Endometrial microvascular endothelial cells (primary cell): ENCODE data around the gene CPED1. TPM values are rescaled to one million over a fixed set of nuclear protein-coding genes. Genes with fewer than 3 reads are reported as not detected.
"Not testable (repeated sequence)": the region's sequence is repeated elsewhere in the genome, so short reads cannot be mapped to it uniquely, and the experiment has no call there.

Source experiments
- in situ Hi-C: cut with HindIII; loops from 2 replicates; pipeline ENCODE4 v1.10.0; 2017; ENCODE audit warnings: low sequenced_read_pairs, low pct_unique_long_range_greater_than_20kb; ENCODE audit errors: inconsistent ontology term
- total RNA-seq: library from RNA; depleted of rRNA; stranded (reverse); fragments of >200 nt; gene quantifications from one replicate; pipeline ENCODE4 v1.2.3, GENCODE V29; 2015; ENCODE audit errors: inconsistent ontology term

Gene CPED1
- total RNA-seq, 1 donor from 2014 or later = 4.9 TPM

DNA sequence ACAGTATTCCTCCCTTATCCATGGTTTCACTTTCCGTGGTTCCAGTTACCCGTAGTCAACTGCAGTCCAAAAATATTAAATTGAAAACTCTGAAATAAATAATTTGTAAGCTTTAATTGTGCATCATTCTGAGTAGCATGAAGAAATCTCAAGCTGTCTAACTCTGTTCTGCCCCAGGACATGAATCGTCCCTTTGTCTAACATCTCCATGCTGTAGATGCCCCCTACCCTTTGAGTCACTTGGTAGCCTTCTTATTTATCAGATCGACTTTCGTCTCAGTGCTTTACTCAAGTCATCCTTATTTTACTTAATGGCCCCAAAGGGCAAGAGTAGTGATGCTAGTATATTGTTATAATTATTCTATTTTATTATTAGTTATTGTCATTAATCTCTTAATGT is 41.8 kb downstream of the CPED1 start:
- in situ Hi-C loops = no loop called here

DNA sequence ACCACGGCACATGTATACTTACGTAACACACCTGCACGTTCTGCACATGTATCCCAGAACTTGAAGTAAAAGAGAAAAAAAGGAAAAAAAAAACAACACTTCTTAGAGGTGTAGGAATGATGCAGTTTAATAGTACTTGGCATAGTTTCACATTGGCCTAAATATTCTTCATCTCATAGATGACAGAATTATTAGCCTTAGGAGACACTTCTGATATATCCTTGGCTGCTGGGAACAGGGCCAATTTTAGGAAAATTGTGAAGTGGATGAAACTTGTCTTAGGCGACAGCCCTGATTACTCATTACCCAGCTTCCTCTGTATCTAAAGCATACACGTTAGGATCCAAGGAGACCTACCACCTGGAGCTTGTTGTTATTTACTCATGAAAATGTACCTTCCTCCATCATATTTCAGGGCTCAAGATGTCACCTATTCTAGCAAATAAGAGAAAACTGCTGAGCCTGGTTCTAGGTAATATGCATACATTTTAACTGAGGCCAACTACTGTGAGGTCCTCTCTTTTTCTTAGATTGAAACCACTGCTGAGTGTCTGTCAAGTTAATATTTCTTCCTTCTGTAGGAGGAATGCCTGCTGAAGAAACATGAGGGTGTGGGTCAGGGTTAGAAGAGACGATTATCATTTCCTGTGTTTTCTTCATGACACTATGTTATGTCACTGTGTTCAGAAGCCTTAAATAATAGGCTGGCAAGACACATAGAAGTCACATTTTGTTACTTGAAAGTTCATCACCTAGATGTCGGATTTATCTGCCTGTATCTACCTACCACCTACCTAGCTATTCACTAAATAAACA is 44.3 kb downstream of the CPED1 start:
- in situ Hi-C loops = no loop called here

DNA sequence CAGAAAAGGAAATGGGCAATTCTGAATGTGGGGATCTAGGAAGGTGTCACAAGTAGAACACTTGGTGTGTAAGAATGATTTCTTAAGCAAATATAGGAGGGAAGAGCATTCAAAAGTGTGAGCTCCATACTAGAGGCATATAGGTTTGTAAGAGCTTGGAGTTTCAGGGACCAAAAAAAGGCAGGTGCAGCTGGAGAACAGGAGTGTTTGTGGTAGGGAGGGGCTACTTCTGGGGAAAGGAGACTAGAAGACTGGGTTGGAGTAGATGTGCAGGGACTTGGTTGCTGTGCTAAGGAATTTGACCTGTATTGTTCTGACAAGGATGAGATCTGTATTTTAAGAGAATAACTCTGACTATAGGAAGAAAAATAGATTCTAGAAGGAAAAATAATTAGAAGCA is 46.4 kb downstream of the CPED1 start:
- in situ Hi-C loops = no loop called here

DNA sequence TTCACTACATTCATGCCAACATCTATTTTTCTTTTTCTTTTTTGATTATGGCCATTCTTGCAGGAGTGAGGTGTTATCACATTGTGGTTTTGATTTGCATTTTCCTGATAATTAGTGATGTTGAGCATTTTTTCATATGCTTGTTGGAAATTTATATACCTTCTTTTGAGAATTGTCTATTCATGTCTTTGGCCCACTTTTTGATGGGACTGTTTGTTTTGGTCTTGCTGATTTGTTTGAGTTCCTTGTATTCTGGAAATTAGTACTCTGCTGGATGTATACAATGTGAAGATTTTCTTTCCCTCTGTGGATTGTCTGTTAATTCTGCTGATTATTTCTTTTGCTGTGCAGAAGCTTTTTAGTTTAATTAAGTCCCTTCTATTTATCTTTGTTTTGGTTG is 48.3 kb downstream of the CPED1 start:
- in situ Hi-C loops = not testable (repeated sequence)

DNA sequence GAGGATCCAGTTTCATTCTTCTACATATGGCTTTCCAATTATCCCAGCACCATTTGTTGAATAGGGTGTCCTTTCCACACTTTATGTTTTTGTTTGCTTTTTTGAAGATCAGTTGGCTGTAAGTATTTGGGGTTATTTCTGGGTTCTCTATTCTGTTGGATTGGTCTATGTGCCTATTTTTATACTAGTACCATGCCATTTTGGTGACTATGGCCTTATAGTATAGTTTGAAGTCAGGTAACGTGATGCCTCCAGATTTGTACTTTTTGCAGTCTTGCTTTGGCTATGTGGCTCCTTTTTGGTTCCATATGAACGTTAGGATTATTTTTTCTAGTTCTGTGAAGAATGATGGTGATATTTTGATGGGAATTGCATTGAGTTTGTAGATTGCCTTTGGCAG is 48.8 kb downstream of the CPED1 start:
- in situ Hi-C loops = not testable (repeated sequence)

DNA sequence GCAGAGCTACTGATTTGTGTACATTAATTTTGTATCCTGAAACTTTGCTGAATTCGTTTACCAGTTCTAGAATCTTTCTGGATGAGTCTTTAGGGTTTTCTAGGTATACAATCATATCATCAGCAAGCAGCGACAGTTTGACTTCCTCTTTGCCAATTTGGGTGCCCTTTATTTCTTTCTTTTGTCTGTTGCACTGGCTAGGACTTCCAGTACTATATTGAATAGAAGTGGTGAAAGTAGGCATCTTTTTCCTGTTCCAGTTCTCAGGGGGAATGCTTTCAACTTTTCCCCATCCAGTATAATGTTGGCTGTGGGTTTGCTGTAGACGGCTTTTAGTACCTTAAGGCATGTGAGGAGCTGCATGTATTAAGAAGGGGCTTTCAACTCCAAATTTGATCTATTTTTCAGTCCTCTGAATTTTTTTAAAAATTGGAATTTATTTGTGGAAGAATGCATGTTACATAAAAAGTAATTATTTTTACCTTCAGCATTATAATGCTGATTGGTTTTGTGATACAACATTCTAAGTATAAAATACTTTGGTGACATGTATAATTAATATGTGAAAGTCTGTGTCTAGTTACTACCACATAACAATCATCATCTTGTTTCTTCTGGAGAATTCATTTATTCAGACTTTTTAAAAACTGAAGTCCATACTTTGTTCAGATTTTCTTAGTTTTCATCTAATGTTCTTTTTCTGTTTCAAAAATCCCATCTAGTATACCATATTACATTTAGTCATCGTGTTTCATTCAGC is 49.6 kb downstream of the CPED1 start:
- in situ Hi-C loops = no loop called here

DNA sequence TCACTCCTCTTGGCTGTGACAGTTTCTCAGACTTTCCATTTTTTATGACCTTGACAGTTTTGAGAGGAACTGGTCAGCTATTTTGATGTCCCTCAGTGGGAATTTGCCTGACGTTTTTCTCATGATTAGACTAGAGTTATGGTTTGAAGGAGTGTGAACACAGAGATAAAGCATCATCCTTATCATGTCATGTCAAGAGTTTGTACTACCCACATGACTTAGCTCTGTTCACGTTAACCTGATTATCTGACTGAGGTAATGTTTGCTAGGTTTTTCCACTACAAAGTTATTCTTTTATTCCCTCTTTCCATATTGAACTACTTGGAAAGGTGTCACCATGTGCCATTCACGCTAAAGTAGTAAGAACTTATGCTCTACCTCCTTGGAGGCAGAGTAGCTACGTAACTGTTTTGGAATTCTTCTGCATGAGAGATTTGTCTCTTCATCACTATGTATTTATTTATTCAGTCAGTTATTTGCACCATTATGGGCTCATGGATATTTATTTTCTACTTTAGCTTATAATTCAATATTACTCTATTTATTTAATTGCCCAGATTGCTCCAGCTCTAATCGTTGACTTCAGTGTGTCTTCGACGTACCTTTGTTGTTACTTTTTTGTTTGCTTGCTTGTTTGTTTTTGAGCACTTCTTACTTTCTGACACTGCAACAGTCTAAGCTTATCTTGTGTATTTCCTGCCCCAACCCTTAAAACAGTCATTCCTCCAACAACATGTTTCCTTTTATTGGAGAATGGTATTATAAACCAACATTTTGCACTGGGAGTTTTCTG is 50.4 kb downstream of the CPED1 start:
- in situ Hi-C loops = no loop called here

DNA sequence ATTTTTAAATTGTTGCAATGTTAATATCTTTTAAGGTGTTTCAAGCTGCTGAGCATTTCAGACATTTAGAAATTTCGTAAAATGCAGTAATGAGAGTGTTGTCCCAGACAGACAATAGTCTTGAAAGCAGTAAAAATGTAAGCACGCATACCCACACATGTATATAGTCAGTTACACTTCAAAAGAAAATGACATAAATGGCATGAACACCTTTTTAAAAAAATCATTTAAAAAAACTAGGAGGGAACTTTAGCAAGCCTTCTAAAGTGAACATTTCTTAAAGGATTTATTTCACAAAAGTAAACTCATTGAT is 51.0 kb downstream of the CPED1 start:
- in situ Hi-C loops = no loop called here

DNA sequence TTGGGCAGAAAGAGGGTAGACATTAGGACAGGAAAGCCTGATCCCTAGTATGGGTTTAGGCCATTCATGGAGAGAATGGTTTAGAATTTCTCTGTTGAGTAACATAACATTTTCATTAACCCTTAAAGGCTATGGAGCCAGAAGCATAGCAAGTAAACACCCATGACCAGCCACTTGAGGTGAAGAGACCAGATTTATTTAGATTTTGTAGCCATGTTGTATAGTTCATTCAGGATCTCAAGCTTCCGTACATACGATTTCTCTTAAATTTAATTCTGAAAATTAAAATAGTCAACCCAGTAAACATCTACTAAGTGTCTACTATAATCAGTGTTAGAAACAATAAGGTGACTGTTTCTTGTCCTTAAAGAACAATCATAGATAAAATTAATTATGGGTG is 51.5 kb downstream of the CPED1 start:
- in situ Hi-C loops = no loop called here

DNA sequence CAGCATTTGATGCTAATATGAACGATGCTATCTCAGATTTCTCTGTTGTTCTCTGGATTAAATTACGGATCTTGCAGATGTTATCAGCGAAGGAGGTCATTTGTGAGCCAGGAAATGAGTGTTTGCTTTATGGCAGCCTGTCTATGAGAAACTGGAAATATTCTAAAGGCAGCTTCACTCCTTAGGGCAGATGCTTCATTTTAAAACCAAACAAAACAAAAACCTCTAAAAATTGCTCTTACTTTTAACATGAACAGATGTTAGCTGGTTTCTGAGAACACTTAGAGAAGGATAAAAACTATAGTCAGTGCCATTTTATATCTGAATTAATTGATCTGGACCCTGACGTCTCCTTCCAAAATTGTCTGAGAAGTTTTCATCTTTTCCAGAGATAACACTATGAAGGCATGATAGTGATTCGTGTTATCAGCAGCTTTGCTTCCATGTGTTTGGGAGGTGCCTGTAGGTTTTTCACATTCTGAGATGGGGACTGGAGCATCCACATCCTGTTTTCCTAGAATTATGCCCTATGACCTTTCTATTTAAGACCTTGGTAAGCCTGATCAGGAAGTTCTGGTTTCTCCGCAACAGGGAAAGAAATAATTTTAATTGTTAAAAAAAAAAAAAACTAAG is 53.1 kb downstream of the CPED1 start:
- in situ Hi-C loops = no loop called here

DNA sequence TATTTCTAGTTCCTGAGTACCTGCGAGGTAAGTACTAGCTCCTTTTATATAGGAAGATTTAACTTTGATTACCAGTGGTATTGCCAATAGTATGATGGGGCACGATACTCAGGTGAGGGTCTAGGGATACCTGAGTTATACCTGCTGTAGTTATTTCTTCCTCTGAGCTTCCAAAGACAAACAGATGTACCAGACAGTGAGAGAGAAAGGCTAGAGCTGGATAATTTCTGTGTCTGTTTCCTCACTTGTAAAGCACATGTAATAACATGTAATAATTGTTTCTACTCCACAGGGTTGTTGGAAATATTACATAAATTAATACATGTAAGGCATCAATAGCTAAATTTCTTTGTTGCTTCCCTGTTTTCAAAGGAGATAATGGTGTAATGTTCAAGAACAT is 53.7 kb downstream of the CPED1 start:
- in situ Hi-C loops = no loop called here

DNA sequence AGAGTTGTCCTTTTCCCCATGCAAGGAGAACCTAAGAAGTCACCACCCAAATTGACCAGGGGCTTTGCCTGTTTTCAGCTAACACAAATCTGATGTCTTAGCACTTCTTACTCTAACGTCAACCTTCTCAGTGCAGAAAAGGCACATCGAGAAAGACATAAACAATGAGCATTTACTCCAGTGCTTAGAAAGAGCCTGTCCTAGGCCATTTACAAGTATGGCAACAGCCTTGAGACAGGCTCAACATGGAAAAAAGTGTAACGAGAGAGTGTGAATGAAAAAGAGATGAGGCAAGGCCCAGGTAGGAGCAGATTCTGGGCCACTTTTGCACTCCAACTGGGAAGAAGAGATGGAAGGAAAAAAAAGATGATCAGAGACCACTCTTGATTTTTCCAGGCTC is 54.4 kb downstream of the CPED1 start:
- in situ Hi-C loops = no loop called here

DNA sequence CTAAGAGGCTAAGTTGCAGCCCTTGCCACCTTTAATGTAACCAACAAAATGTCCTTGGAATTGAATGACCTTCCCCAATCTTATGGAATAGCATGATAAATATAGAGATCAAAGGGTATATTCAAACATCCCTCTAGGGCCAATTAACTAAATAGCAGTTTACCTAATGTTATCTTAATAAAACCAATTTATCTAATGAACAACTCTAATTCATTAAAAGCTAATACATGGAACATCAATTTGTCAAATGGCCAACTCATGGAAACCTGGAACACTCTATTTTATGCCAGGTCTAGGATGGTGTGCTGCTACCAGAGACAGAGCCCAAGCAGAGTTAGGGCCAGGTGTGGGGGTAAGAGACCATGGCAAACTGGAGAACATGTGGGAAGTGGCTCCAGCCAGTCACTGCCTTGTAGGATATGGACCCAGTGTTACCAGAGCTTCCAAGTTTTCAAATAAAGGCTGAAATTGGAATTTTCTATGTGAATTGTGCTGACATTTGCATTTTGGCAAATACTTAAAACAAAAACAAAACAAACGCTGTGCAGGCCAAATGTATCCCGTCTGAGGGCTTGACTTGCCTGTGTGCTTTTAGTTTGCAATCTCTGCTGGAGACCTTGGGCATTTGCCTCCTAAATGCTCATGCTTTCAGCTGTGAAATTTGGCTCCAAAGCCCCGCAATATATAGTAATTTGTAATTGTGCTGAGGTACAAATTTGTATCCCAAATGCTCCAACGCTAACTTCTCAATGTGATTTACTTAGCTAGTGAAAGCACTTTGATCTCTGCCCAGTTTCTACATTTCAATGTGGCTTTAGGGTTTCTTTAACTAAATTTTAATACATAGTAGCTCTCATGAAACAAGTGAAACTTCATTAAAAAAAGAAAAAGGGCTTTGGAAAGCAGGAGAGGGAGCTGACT is 55.1 kb downstream of the CPED1 start:
- in situ Hi-C loops = no loop called here

DNA sequence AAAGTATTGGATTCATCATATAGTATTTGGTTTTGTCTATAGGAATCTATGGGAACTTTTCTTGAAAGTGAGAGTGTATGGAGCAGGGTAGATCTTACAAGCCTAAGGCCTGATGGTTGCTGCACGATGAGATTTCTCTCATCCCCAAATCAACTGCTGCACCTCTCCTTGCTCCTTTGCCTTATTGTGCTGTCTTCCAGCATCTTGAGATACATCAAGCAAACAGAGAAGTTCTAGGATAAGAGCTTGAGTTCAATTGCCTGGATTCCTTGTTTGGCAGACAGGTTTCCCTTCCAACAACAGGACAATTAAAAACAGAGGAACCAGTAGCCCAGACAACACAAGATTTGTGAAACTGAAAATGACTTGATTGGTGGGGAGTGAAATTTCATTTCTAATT is 56.6 kb downstream of the CPED1 start:
- in situ Hi-C loops = no loop called here

DNA sequence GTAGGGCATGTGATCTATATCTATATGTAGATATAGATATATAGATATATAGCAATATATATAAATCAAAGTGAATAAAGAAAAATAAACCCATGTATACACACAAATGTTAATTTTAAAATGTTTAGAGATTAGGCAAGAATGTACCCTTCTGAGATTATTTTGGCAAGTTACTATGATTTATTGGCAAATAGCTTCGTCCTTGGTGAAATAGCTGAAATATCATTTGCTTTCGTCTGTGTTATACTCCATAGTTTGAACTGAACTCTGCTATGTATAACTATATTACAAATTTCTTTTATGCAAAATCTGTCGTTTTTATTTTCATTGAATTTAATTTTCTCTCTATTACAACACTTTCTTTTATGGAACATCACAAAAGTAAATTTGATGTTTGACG is 57.5 kb downstream of the CPED1 start:
- in situ Hi-C loops = no loop called here

DNA sequence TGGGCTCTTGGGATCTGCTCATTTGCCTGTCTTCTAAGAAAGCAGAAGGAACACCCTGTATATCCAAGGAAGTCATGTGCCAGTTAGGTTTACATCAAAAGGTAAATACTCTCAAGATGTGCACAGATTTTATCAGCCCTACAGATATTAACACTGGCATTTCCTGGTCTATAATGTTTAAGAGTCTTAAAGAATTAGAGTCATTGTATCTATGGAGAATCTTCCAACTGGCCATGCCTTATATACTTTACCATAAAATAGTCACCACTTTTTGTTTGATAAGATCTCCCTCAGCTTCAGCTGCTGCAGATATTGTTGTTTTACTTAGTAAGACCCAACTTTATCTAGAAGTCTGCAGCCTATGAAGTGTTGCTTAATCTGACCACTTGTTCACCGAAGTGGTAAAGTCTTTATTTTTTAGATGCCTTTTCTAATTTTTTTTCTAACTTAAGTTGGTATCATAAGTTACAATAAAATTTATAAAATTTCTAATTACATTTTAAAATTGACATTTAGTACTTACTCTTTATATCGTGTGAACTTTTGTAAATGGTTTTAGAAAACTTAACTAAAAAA is 58.5 kb downstream of the CPED1 start:
- in situ Hi-C loops = no loop called here

DNA sequence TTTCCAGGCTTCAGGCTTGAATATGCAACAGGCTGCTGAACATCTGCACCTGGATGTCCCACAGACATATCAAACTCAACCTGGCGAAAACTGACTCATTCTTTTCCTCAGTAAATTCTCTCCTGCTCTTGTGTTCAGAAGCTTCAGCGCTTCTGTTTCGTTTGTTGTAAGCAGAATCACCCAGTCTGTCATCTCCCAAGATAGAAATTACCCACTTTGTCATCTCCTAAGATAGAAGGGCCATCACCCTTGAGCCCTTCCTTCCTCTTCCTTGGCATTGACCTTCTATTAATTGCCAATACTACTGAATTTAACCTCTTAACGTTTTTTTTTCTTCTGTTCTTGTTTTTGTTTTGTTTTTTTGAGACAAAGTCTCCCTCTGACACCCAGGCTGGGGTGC is 59.7 kb downstream of the CPED1 start:
- in situ Hi-C loops = no loop called here
